Sigmoid colon (tissue), 7 donors: ENCODE results near the gene SDK1. TPM values are rescaled to one million over a fixed set of nuclear protein-coding genes. Genes with fewer than 3 reads are reported as not detected.
"Not testable (repeated sequence)": the region's sequence is repeated elsewhere in the genome, so short reads cannot be mapped to it uniquely, and the experiment has no call there.

Experiments
- DNase-seq: peaks from one replicate; pipeline ENCODE4 v3.0.0-alpha.2; 2019
- H3K27ac ChIP-seq, 4 donors: fragments of 200-600 bp; sonication (generic); one replicate each; pipeline ENCODE4 v1.5.1; 2016 to 2019; ENCODE audit warnings: mild to moderate bottlenecking in 1 of 4
- H3K27me3 ChIP-seq, 3 donors: fragments of 200-600 bp; sonication (generic); one replicate each; pipeline ENCODE4 v1.5.1; 2019; ENCODE audit warnings: mild to moderate bottlenecking in 1 of 3
- H3K36me3 ChIP-seq, 4 donors: fragments of 200-600 bp; sonication (generic); one replicate each; pipeline ENCODE4 v1.5.1; 2016 to 2019
- H3K4me1 ChIP-seq, 4 donors: fragments of 200-600 bp; sonication (generic); one replicate each; pipeline ENCODE4 v1.5.1; 2017 to 2019
- H3K4me3 ChIP-seq, 4 donors: fragments of 200-600 bp; sonication (generic); one replicate each; pipeline ENCODE4 v1.5.1; 2017 to 2019; ENCODE audit warnings: mild to moderate bottlenecking in 2 of 4, moderate library complexity in 1 of 4
- H3K9me3 ChIP-seq, 4 donors: fragments of 200-600 bp in 3 of 4; sonication (generic) in 3 of 4; one replicate each; pipeline versions ENCODE4 v1.5.1 to v1.6.1; 2013 to 2019
- CTCF ChIP-seq, 4 experiments: fragments of 450-650 bp in 3 of 4; fragments of 200-600 bp in 1 of 4; IDR thresholded peaks; one replicate each; pipeline ENCODE4 v1.5.1; 2016 to 2019; ENCODE audit warnings: antibody characterized with exemption in 4 of 4, mild to moderate bottlenecking in 3 of 4, moderate library complexity in 2 of 4
- EP300 ChIP-seq, 4 donors: sonication (generic); formaldehyde crosslinking; IDR thresholded peaks; one replicate each; pipeline ENCODE4 v1.6.1; 2017; ENCODE audit warnings: antibody characterized with exemption in 4 of 4
- POLR2A ChIP-seq, 2 donors: fragments of 450-650 bp; IDR thresholded peaks; one replicate each; pipeline ENCODE4 v1.6.1; 2016; ENCODE audit warnings: antibody characterized with exemption in 2 of 2, mild to moderate bottlenecking in 2 of 2, moderate library complexity in 2 of 2
- POLR2AphosphoS5 ChIP-seq, 4 donors: sonication (generic); formaldehyde crosslinking; IDR thresholded peaks; one replicate each; pipeline ENCODE4 v1.6.1; 2017; ENCODE audit warnings: antibody characterized with exemption in 4 of 4
- whole genome bisulfite sequencing, 2 donors: extraction: QIAGEN DNeasy Blood & Tissue Kit; methylation state at CpG; one replicate each; pipeline ENCODE4 v1.1.7; 2013; 5-methylcytosine and 5-hydroxymethylcytosine counted together
- intact Hi-C: fragments of 100-400 bp; cut with DNase I; formaldehyde crosslinking; loops from one replicate; pipeline ENCODE4 v1.15.1; 2023
- polyA plus RNA-seq, 3 donors: library from polyadenylated mRNA; stranded (reverse); fragments of 200-250 nt; gene quantifications; one replicate each; pipeline ENCODE4 v1.2.3, GENCODE V29; 2013
- total RNA-seq, 4 donors: library from RNA; depleted of rRNA; stranded (reverse); fragments of >200 nt; gene quantifications; one replicate each; pipeline ENCODE4 v1.1.0, GENCODE V29; 2016
- donor health status: healthy with polysubstance abuse.
- donor health status: Bipolar disorder and iron deficiency.
- donor health status: healthy.

SDK1 gene
- total and polyA plus RNA-seq, 7 donors: under 0.01 to 23.0 (median 10.0) TPM; not detected in 1

GRCh38 chr7:4214291-4215155 lies 913.5 kb downstream of the SDK1 start:
- intact Hi-C loops: no loop called here

GRCh38 chr7:4215176-4215720 lies 914.2 kb downstream of the SDK1 start:
- Histone ChIP-seq H3K4me1 (no peaks in the 10 kb centered on the region), H3K4me3 (no peak overlapping the region), H3K27me3 (no peaks in the 10 kb centered on the region), H3K27ac (no peak overlapping the region), H3K36me3 (no peaks in the 10 kb centered on the region), H3K9me3 (no peaks in the 10 kb centered on the region)
- DNase-seq: no peak
- TF ChIP-seq EP300 (IDR thresholded peaks at IDR 0.05) (no peak), CTCF (IDR thresholded peaks at IDR 0.05) (no peak), POLR2AphosphoS5 (IDR thresholded peaks at IDR 0.05) (no peak), POLR2A (IDR thresholded peaks at IDR 0.05) (no peak)
- intact Hi-C loops: no loop called here
- WGBS, 2 donors: 94% methylated on average over 19 of the region's 19 CpGs

More at GRCh38 chr7:4214291-4215155, 913.5 kb downstream of the SDK1 start:
- no peaks in the 10 kb centered on the region for H3K4me1 ChIP-seq
- 88 to 92% methylated on average over 32 of the region's 32 CpGs for WGBS, 2 donors
- H3K4me3 ChIP-seq: no peak overlapping the region
- no peaks in the 10 kb centered on the region for H3K27me3 ChIP-seq
- TF ChIP-seq POLR2A (IDR thresholded peaks at IDR 0.05) (no peak), POLR2AphosphoS5 (IDR thresholded peaks at IDR 0.05) (no peak), EP300 (IDR thresholded peaks at IDR 0.05) (no peak), CTCF (IDR thresholded peaks at IDR 0.05) (no peak)
- H3K36me3 ChIP-seq: no peaks in the 10 kb centered on the region
- H3K9me3 ChIP-seq: no peaks in the 10 kb centered on the region
- DNase-seq: no peak
- no peak overlapping the region for H3K27ac ChIP-seq

GRCh38 chr7:4216016-4216415 lies 915.0 kb downstream of the SDK1 start:
- WGBS, 2 donors: 71 to 78% methylated on average over 16 of the region's 16 CpGs
- no peak for DNase-seq
- TF ChIP-seq POLR2A (IDR thresholded peaks at IDR 0.05) (no peak), POLR2AphosphoS5 (IDR thresholded peaks at IDR 0.05) (no peak)
- Histone ChIP-seq H3K27me3 (no peaks in the 10 kb centered on the region), H3K36me3 (peaks cover 0 to under 1% (median 0%) of the 10 kb centered on the region in 4 donors), H3K4me3 (no peak overlapping the region), H3K27ac (no peak overlapping the region), H3K4me1 (no peaks in the 10 kb centered on the region), H3K9me3 (no peaks in the 10 kb centered on the region)
- intact Hi-C loops: no loop called here

- 89 to 94% methylated on average over 29 of the region's 29 CpGs for WGBS, 2 donors
- H3K27me3 ChIP-seq, H3K36me3 ChIP-seq, H3K4me1 ChIP-seq, intact Hi-C loops, DNase-seq, H3K4me3 ChIP-seq, H3K27ac ChIP-seq, H3K9me3 ChIP-seq: not testable (repeated sequence)
Observed at GRCh38 chr7:4217126-4217660, 916.1 kb downstream of the SDK1 start.

GRCh38 chr7:4218481-4218880 lies 917.4 kb downstream of the SDK1 start:
- TF ChIP-seq POLR2AphosphoS5 (IDR thresholded peaks at IDR 0.05) (no peak), POLR2A (IDR thresholded peaks at IDR 0.05) (no peak), CTCF (IDR thresholded peaks at IDR 0.05) (no peak), EP300 (IDR thresholded peaks at IDR 0.05) (no peak)
- DNase-seq: no peak
- no peaks in the 10 kb centered on the region for H3K9me3 ChIP-seq
- peaks cover 0 to 6% (median 0%) of the 10 kb centered on the region in 4 donors for H3K36me3 ChIP-seq
- no peak overlapping the region for H3K27ac ChIP-seq
- 91 to 94% methylated on average over 7 of the region's 7 CpGs for WGBS, 2 donors
- intact Hi-C loops: no loop called here
- H3K4me3 ChIP-seq: no peak overlapping the region
- H3K4me1 ChIP-seq: no peaks in the 10 kb centered on the region
- no peaks in the 10 kb centered on the region for H3K27me3 ChIP-seq
